Stimulated activated naive CD8-positive, alpha-beta T cell treated with anti-CD3 and anti-CD28 coated beads, Interleukin-15, Interleukin-2, amounts not matched to agents 100 ng/mL and 50 ng/mL, for 24 hours (primary cell): ENCODE measurements around the gene IGFBP5.
A peak's percentile ranks its signal among the peaks of the same experiment; 100 is the strongest.

Source experiments
- H3K27ac Mint-ChIP-seq: one replicate; pipeline ENCODE4 v1.8.0; 2021; ENCODE audit warnings: mild to moderate bottlenecking, mixed read lengths
- H3K27me3 Mint-ChIP-seq: one replicate; pipeline ENCODE4 v1.8.0; 2021; ENCODE audit warnings: mixed read lengths
- H3K36me3 Mint-ChIP-seq: one replicate; pipeline ENCODE4 v1.8.0; 2021; ENCODE audit warnings: low read depth, mixed read lengths
- H3K4me1 Mint-ChIP-seq: one replicate; pipeline ENCODE4 v1.8.0; 2021; ENCODE audit warnings: low read depth, mixed read lengths
- H3K4me3 Mint-ChIP-seq: one replicate; pipeline ENCODE4 v1.8.0; 2021; ENCODE audit warnings: mild to moderate bottlenecking, mixed read lengths
- H3K9me3 Mint-ChIP-seq: one replicate; pipeline ENCODE4 v1.8.0; 2021; ENCODE audit warnings: mixed read lengths

The IGFBP5 gene, protein sequence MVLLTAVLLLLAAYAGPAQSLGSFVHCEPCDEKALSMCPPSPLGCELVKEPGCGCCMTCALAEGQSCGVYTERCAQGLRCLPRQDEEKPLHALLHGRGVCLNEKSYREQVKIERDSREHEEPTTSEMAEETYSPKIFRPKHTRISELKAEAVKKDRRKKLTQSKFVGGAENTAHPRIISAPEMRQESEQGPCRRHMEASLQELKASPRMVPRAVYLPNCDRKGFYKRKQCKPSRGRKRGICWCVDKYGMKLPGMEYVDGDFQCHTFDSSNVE

GRCh38 chr2:216695401-216695821 is at the start of gene IGFBP5:
TSS of gene IGFBP5 (minus strand) at chr2:216695549. CDS start at chr2:216694775, 774 bp downstream.
- Mint-ChIP-seq H3K36me3 (no peaks in the 10 kb centered on the region), H3K27ac (no peak within 1 kb of the TSS), H3K4me3 (peak within 1 kb of the TSS; percentile 55), H3K9me3 (no peaks in the 10 kb centered on the region), H3K27me3 (peaks cover 46% of the 10 kb centered on the region), H3K4me1 (peaks cover 36% of the 10 kb centered on the region)

DNA sequence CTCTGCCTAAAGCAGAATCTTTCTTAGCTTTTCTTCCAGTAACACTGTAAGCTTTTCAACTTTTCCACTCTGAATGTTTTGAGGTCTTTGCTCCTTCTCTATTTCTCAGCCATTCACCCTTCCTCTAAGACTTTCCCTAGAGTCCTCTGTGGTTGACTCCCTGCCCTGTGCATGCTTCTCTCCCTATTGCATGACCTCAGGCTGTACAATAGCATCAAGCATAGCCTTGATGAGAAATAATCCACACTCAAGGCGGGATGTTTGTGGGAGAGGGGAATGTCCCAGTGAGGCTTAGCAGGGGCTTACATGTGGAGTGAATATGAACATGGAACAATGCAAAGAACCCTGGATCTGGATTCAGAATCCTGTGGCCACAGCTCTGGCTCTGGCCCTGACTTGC is 48.4 kb upstream of the IGFBP5 start:
- no peak overlapping the region for H3K27ac Mint-ChIP-seq
- H3K36me3 Mint-ChIP-seq, result no peaks in the 10 kb centered on the region
- H3K9me3 Mint-ChIP-seq, result no peaks in the 10 kb centered on the region
- H3K27me3 Mint-ChIP-seq, result peaks cover 22% of the 10 kb centered on the region
- H3K4me3 Mint-ChIP-seq, result no peak overlapping the region
- no peaks in the 10 kb centered on the region for H3K4me1 Mint-ChIP-seq

GRCh38 chr2:216742411-216742810 is 47.1 kb upstream of the IGFBP5 start:
- no peak overlapping the region for H3K27ac Mint-ChIP-seq

DNA sequence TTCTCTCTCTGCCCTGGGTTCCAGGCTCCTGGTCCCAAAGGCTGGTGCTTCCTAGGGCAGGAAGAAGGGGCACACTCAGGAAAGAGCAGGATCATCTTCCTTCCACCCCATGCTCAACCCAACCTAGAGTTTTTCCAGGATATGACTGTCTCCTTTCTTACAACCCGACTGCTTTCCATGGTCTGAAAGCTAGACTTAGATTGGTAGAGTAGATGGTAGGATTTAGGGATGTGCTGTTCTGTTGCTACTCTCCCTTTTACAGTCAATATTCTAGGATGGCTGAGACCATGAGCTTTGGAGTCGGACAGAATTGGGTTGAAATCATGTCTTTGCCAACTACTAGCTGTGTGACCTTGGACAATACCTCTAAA is 45.9 kb upstream of the IGFBP5 start:
- Mint-ChIP-seq H3K27ac (no peak overlapping the region), H3K27me3 (peaks cover 10% of the 10 kb centered on the region), H3K4me3 (no peak overlapping the region), H3K9me3 (no peaks in the 10 kb centered on the region), H3K4me1 (no peaks in the 10 kb centered on the region), H3K36me3 (no peaks in the 10 kb centered on the region)

More at GRCh38 chr2:216742411-216742810, 47.1 kb upstream of the IGFBP5 start:
- no peaks in the 10 kb centered on the region for H3K9me3 Mint-ChIP-seq
- H3K4me3 Mint-ChIP-seq, result no peak overlapping the region
- H3K27me3 Mint-ChIP-seq, result peaks cover 11% of the 10 kb centered on the region
- H3K36me3 Mint-ChIP-seq, result no peaks in the 10 kb centered on the region
- H3K4me1 Mint-ChIP-seq, result no peaks in the 10 kb centered on the region

- Mint-ChIP-seq H3K4me1 (no peaks in the 10 kb centered on the region), H3K27me3 (peaks cover 9% of the 10 kb centered on the region), H3K9me3 (no peaks in the 10 kb centered on the region), H3K27ac (no peak overlapping the region), H3K36me3 (no peaks in the 10 kb centered on the region), H3K4me3 (no peak overlapping the region)
Measured at GRCh38 chr2:216740557-216741222, 45.3 kb upstream of the IGFBP5 start.

- no peaks in the 10 kb centered on the region for H3K9me3 Mint-ChIP-seq
- H3K27me3 Mint-ChIP-seq, result peaks cover 8% of the 10 kb centered on the region
- no peak overlapping the region for H3K4me3 Mint-ChIP-seq
- no peak overlapping the region for H3K27ac Mint-ChIP-seq
- no peaks in the 10 kb centered on the region for H3K4me1 Mint-ChIP-seq
- no peaks in the 10 kb centered on the region for H3K36me3 Mint-ChIP-seq
Measured at GRCh38 chr2:216739035-216739434, 43.7 kb upstream of the IGFBP5 start.

GRCh38 chr2:216737676-216738075 is 42.3 kb upstream of the IGFBP5 start:
- Mint-ChIP-seq H3K27ac (no peak overlapping the region), H3K9me3 (no peaks in the 10 kb centered on the region), H3K4me1 (no peaks in the 10 kb centered on the region)

GRCh38 chr2:216736326-216736725 is 41.0 kb upstream of the IGFBP5 start:
- Mint-ChIP-seq H3K27ac (no peak overlapping the region), H3K9me3 (no peaks in the 10 kb centered on the region), H3K4me1 (no peaks in the 10 kb centered on the region), H3K36me3 (no peaks in the 10 kb centered on the region), H3K27me3 (peaks cover 19% of the 10 kb centered on the region), H3K4me3 (no peak overlapping the region)

More at GRCh38 chr2:216737676-216738075, 42.3 kb upstream of the IGFBP5 start:
- no peaks in the 10 kb centered on the region for H3K36me3 Mint-ChIP-seq
- H3K4me3 Mint-ChIP-seq, result no peak overlapping the region
- H3K27me3 Mint-ChIP-seq, result peaks cover 15% of the 10 kb centered on the region

- H3K4me1 Mint-ChIP-seq, result no peaks in the 10 kb centered on the region
Measured at GRCh38 chr2:216735668-216736067, 40.3 kb upstream of the IGFBP5 start.

DNA sequence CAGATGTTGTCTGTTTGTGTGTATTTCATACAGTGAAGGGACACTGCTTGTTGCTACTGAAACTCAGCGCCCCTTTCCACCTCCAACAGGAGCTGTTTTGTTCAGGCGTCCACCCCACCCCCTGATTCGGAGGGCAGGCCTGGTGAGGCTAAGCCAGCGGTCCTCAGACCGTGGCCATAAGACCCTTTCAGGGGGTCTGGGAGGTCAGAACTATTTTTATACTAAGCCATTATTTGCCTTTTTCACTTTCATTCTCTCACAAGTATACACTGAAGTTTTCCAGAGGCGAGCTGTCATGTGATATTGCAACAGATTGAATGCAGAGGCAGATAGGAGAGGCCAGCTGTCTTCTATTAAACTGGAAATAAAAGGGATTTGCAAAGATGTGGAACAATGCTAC is 39.7 kb upstream of the IGFBP5 start:
- Mint-ChIP-seq H3K4me3 (no peak overlapping the region), H3K36me3 (no peaks in the 10 kb centered on the region), H3K4me1 (no peaks in the 10 kb centered on the region), H3K9me3 (no peaks in the 10 kb centered on the region), H3K27ac (no peak overlapping the region), H3K27me3 (peaks cover 16% of the 10 kb centered on the region)

More at GRCh38 chr2:216735668-216736067, 40.3 kb upstream of the IGFBP5 start:
- H3K27ac Mint-ChIP-seq, result no peak overlapping the region
- no peaks in the 10 kb centered on the region for H3K36me3 Mint-ChIP-seq
- peaks cover 14% of the 10 kb centered on the region for H3K27me3 Mint-ChIP-seq
- H3K4me3 Mint-ChIP-seq, result no peak overlapping the region
- H3K9me3 Mint-ChIP-seq, result no peaks in the 10 kb centered on the region

DNA sequence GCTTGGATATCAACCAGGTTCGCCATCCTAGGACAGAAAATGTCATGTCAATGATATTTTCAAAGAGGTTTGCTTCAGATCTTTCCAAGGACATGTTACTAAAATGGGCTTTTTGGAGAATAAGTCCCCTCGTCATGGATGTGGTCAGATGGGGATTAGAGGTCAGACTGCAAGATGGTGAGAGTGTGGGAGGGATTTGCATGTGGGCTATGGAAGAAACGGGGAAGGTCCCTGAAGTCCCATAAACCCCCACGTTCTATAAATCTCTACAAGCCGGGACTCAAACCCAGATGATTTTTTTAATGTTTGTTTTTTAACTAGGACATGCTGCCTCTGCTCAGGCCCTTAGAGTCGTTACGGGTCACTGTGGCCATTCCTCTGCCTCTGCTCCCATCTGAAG is 37.7 kb upstream of the IGFBP5 start:
- no peaks in the 10 kb centered on the region for H3K9me3 Mint-ChIP-seq
- H3K4me3 Mint-ChIP-seq, result no peak overlapping the region
- no peak overlapping the region for H3K27ac Mint-ChIP-seq
- no peaks in the 10 kb centered on the region for H3K4me1 Mint-ChIP-seq
- H3K36me3 Mint-ChIP-seq, result no peaks in the 10 kb centered on the region
- peaks cover 18% of the 10 kb centered on the region for H3K27me3 Mint-ChIP-seq

- H3K27me3 Mint-ChIP-seq, result peaks cover 18% of the 10 kb centered on the region
- H3K4me1 Mint-ChIP-seq, result no peaks in the 10 kb centered on the region
- no peak overlapping the region for H3K4me3 Mint-ChIP-seq
- H3K27ac Mint-ChIP-seq, result no peak overlapping the region
- H3K36me3 Mint-ChIP-seq, result no peaks in the 10 kb centered on the region
- H3K9me3 Mint-ChIP-seq, result no peaks in the 10 kb centered on the region
Measured at GRCh38 chr2:216732334-216732733, 37.0 kb upstream of the IGFBP5 start.

- H3K27me3 Mint-ChIP-seq, result peaks cover 18% of the 10 kb centered on the region
- H3K36me3 Mint-ChIP-seq, result no peaks in the 10 kb centered on the region
- no peaks in the 10 kb centered on the region for H3K4me1 Mint-ChIP-seq
- H3K27ac Mint-ChIP-seq, result no peak overlapping the region
- no peaks in the 10 kb centered on the region for H3K9me3 Mint-ChIP-seq
- H3K4me3 Mint-ChIP-seq, result no peak overlapping the region
Measured at GRCh38 chr2:216731465-216731864, 36.1 kb upstream of the IGFBP5 start.

GRCh38 chr2:216730871-216731270 is 35.5 kb upstream of the IGFBP5 start:
- Mint-ChIP-seq H3K9me3 (no peaks in the 10 kb centered on the region), H3K4me1 (no peaks in the 10 kb centered on the region), H3K4me3 (no peak overlapping the region), H3K27me3 (peaks cover 18% of the 10 kb centered on the region), H3K36me3 (no peaks in the 10 kb centered on the region), H3K27ac (no peak overlapping the region)

DNA sequence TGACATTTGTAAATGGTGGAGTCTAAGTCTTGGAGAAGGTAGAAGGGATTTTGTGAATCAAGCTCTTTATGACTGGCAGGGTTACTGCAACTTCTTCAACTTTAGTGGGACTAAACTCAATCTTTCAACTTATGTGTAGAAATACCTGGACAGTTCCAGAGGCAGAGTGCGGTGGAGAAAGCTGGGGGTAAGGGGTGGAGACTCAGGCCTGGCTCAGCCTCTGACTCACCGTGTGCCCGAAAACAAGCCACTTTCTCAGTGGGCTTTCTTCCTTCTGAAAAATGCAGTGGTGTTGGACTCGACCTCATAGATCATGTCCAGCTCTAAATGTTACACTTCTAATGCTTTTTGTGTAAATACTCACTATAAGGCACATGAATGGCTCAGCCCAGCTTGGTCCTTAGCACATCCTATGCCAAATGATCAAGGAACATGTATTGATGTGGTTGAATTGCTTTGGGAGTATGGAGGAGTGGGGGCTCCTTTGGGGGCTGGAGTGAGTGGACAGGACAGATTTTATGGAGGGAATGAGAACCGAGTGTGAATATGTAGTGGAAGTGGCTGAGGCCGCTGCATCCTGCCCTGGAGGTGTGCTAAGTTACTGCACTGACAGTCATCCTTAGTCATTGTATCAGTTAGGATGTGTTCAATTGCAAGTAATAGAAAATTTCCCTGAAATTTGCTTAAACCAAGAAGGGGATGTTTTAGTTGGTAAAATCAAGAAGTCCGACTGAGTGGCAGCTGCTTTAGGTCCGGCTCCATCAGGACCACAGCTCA is 32.2 kb upstream of the IGFBP5 start:
- Mint-ChIP-seq H3K4me3 (no peak overlapping the region), H3K27ac (no peak overlapping the region), H3K36me3 (no peaks in the 10 kb centered on the region), H3K9me3 (no peaks in the 10 kb centered on the region), H3K4me1 (no peaks in the 10 kb centered on the region), H3K27me3 (peaks cover 10% of the 10 kb centered on the region)
